Measurements from ENCODE around the gene CAPZB. TPM values are rescaled to one million over a fixed set of nuclear protein-coding genes. Genes with fewer than 3 reads are reported as not detected.
"Not testable (repeated sequence)": the region's sequence is repeated elsewhere in the genome, so short reads cannot be mapped to it uniquely, and the experiment has no call there.

CAPZB gene
- polyA plus RNA-seq, 3 donors = 290 to 504 (median 407) TPM

- no peaks in the 10 kb centered on the region for H3K9me3 ChIP-seq (replicated peaks in 1 of 2; ENCODE audit: control insufficient read depth in 1 of 2, insufficient read depth in 1 of 2, low read length in 2 of 2)
- intact Hi-C loops (cut with micrococcal nuclease) = no loop called here
Measured at GRCh38 chr1:19306941-19307340, 178.4 kb downstream of the CAPZB start.

GRCh38 chr1:19305880-19306279, 179.5 kb downstream of the CAPZB start:
- Mint-ChIP-seq H3K9me3 (peaks cover 0 to 5% (median 0%) of the 10 kb centered on the region in 7 donors), H3K36me3 (peaks cover 57 to 61% of the 10 kb centered on the region in 2 donors), H3K4me1 (peaks cover 7% of the 10 kb centered on the region), H3K27ac (no peak overlapping the region), H3K4me3 (no peak overlapping the region), H3K27me3 (ENCODE audit: low read depth in 3 of 3) (peaks cover 0 to 1% (median 0%) of the 10 kb centered on the region in 3 donors)
- no peaks in the 10 kb centered on the region for H3K27me3 ChIP-seq (ENCODE audit: control insufficient read depth in 2 of 2, insufficient read depth in 2 of 2, low read length in 2 of 2)
- no peaks in the 10 kb centered on the region for H3K9me3 ChIP-seq (replicated peaks in 1 of 2; ENCODE audit: control insufficient read depth in 1 of 2, insufficient read depth in 1 of 2, low read length in 2 of 2)
- DNase-seq = no peak
- 98% methylated on average over 11 of the region's 11 CpGs for WGBS (ENCODE audit: insufficient coverage)
- H3K4me1 ChIP-seq (ENCODE audit: control insufficient read depth in 1 of 2, insufficient read depth in 2 of 2, low read length in 2 of 2) = peaks cover 3 to 4% of the 10 kb centered on the region in 2 donors
- peaks cover 37 to 69% of the 10 kb centered on the region in 2 donors for H3K36me3 ChIP-seq (replicated peaks in 1 of 2; ENCODE audit: control insufficient read depth in 1 of 2, insufficient read depth in 2 of 2, low read length in 2 of 2)
- H3K27ac ChIP-seq (ENCODE audit: low read depth in 1 of 2, low read length in 2 of 2) = no peak overlapping the region
- no peak overlapping the region for H2AFZ ChIP-seq (ENCODE audit: insufficient read depth, low read depth, low read length, poor library complexity, severe bottlenecking)
- intact Hi-C loops (cut with micrococcal nuclease) = no loop called here
- H3K4me2 ChIP-seq (replicated peaks; ENCODE audit: extremely low read depth, low read length, poor library complexity, severe bottlenecking) = no peak overlapping the region
- TF ChIP-seq CTCF (IDR thresholded peaks at IDR 0.05) = no peak
- H4K20me1 ChIP-seq (ENCODE audit: insufficient read depth, low read length) = no peaks in the 10 kb centered on the region
- H3K4me3 ChIP-seq (replicated peaks in 1 of 3; ENCODE audit: low read depth in 2 of 3, low read length in 3 of 3) = no peak overlapping the region
- peaks cover 9% of the 10 kb centered on the region for H3K79me2 ChIP-seq (ENCODE audit: insufficient read depth, low read length)
- no peak overlapping the region for H3K9ac ChIP-seq (ENCODE audit: insufficient read depth, low read length, poor library complexity, severe bottlenecking)

More at GRCh38 chr1:19306941-19307340, 178.4 kb downstream of the CAPZB start:
- no peaks in the 10 kb centered on the region for H3K27me3 ChIP-seq (ENCODE audit: control insufficient read depth in 2 of 2, insufficient read depth in 2 of 2, low read length in 2 of 2)
- no peak overlapping the region for H3K27ac ChIP-seq (ENCODE audit: low read depth in 1 of 2, low read length in 2 of 2)
- Mint-ChIP-seq H3K9me3 (peaks cover 0 to 3% (median 0%) of the 10 kb centered on the region in 7 donors), H3K27me3 (ENCODE audit: low read depth in 3 of 3) (peaks cover 0 to 2% (median 1%) of the 10 kb centered on the region in 3 donors), H3K27ac (peak overlapping the region in 1 of 7 donors; percentile 25), H3K36me3 (peaks cover 57 to 61% of the 10 kb centered on the region in 2 donors), H3K4me3 (no peak overlapping the region), H3K4me1 (peaks cover 14% of the 10 kb centered on the region)
- peaks cover 11 to 12% of the 10 kb centered on the region in 2 donors for H3K4me1 ChIP-seq (ENCODE audit: control insufficient read depth in 1 of 2, insufficient read depth in 2 of 2, low read length in 2 of 2)
- DNase-seq = no peak
- no peak overlapping the region for H3K9ac ChIP-seq (ENCODE audit: insufficient read depth, low read length, poor library complexity, severe bottlenecking)
- no peak for TF ChIP-seq CTCF (IDR thresholded peaks at IDR 0.05)
- H3K4me2 ChIP-seq (replicated peaks; ENCODE audit: extremely low read depth, low read length, poor library complexity, severe bottlenecking) = no peak overlapping the region
- H3K79me2 ChIP-seq (ENCODE audit: insufficient read depth, low read length) = peaks cover 17% of the 10 kb centered on the region
- peaks cover 37 to 69% of the 10 kb centered on the region in 2 donors for H3K36me3 ChIP-seq (replicated peaks in 1 of 2; ENCODE audit: control insufficient read depth in 1 of 2, insufficient read depth in 2 of 2, low read length in 2 of 2)
- H3K4me3 ChIP-seq (replicated peaks in 1 of 3; ENCODE audit: low read depth in 2 of 3, low read length in 3 of 3) = no peak overlapping the region
- no peak overlapping the region for H2AFZ ChIP-seq (ENCODE audit: insufficient read depth, low read depth, low read length, poor library complexity, severe bottlenecking)
- no peaks in the 10 kb centered on the region for H4K20me1 ChIP-seq (ENCODE audit: insufficient read depth, low read length)
- WGBS (ENCODE audit: insufficient coverage) = 100% methylated on average over 6 of the region's 6 CpGs

DNA sequence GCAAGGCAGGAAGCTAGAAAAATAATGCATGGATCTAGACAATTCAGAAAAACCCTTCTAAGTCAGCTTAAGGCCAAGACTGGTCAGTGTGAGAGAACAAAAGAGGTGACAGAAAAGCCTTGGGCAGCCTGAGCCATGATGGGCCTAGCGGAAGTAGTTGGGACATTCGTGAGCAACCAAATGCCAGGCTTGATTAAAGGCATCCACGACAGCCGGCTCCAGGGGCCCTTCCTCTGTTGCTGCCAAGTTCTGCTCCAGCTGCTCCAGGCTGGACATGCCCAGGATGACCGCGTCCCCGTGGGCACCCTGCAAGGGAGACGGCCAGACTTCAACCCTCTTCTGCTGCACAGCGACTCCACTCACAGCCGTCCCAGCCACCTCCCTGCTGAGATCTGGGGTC, 181.3 kb downstream of the CAPZB start:
- intact Hi-C loops (cut with micrococcal nuclease); DNase-seq; H3K4me3 ChIP-seq (replicated peaks in 1 of 3; ENCODE audit: low read depth in 2 of 3, low read length in 3 of 3); H3K79me2 ChIP-seq (ENCODE audit: insufficient read depth, low read length); H3K4me2 ChIP-seq (replicated peaks; ENCODE audit: extremely low read depth, low read length, poor library complexity, severe bottlenecking); H2AFZ ChIP-seq (ENCODE audit: insufficient read depth, low read depth, low read length, poor library complexity, severe bottlenecking); H3K9me3 Mint-ChIP-seq; H3K27me3 ChIP-seq (ENCODE audit: control insufficient read depth in 2 of 2, insufficient read depth in 2 of 2, low read length in 2 of 2); H3K27me3 Mint-ChIP-seq (ENCODE audit: low read depth in 3 of 3); H4K20me1 ChIP-seq (ENCODE audit: insufficient read depth, low read length); H3K4me1 ChIP-seq (ENCODE audit: control insufficient read depth in 1 of 2, insufficient read depth in 2 of 2, low read length in 2 of 2); H3K9ac ChIP-seq (ENCODE audit: insufficient read depth, low read length, poor library complexity, severe bottlenecking); H3K4me1 Mint-ChIP-seq; H3K4me3 Mint-ChIP-seq; H3K27ac ChIP-seq (ENCODE audit: low read depth in 1 of 2, low read length in 2 of 2); H3K9me3 ChIP-seq (replicated peaks in 1 of 2; ENCODE audit: control insufficient read depth in 1 of 2, insufficient read depth in 1 of 2, low read length in 2 of 2): not testable (repeated sequence)
- H3K36me3 ChIP-seq (replicated peaks in 1 of 2; ENCODE audit: control insufficient read depth in 1 of 2, insufficient read depth in 2 of 2, low read length in 2 of 2) = peaks cover 37 to 69% of the 10 kb centered on the region in 2 donors
- Mint-ChIP-seq H3K36me3 (peaks cover 57 to 61% of the 10 kb centered on the region in 2 donors), H3K27ac (peak overlapping the region in 1 of 7 donors; percentile 44)
- WGBS (ENCODE audit: insufficient coverage) = 98% methylated on average over 7 of the region's 10 CpGs

Measured in CD14-positive monocyte (primary cell).